Thoracic aorta (tissue), 2 donors: ENCODE results near the gene SEMA4D. TPM values are rescaled to one million over a fixed set of nuclear protein-coding genes. Genes with fewer than 3 reads are reported as not detected.

Source experiments
- ATAC-seq: fragments of 150-250 bp; one replicate; pipeline ENCODE4 v1.8.0; 2017; ENCODE audit warnings: low read depth; ENCODE audit not compliant: insufficient number of reproducible peaks, low FRiP score
- DNase-seq: peaks from one replicate; pipeline ENCODE4 v3.0.0-alpha.2; 2020; ENCODE audit warnings: low spot score
- H3K27ac ChIP-seq, 2 donors: fragments of 200-600 bp; sonication (generic); 1 replicate in 1 of 2; 2 replicates in 1 of 2; pipeline ENCODE4 v1.5.1; 2016; ENCODE audit warnings: mild to moderate bottlenecking in 2 of 2, moderate library complexity in 2 of 2
- H3K27me3 ChIP-seq: fragments of 200-600 bp; sonication (generic); replicated peaks from 2 replicates; pipeline ENCODE4 v1.6.0; 2016; ENCODE audit warnings: mild to moderate bottlenecking; ENCODE audit not compliant: insufficient read depth
- H3K36me3 ChIP-seq: fragments of 200-600 bp; sonication (generic); one replicate; pipeline ENCODE4 v1.5.1; 2016
- H3K4me1 ChIP-seq, 2 donors: fragments of 200-600 bp; sonication (generic); 1 replicate in 1 of 2; 2 replicates in 1 of 2; pipeline versions ENCODE4 v1.5.1 to v1.6.0; 2016; ENCODE audit warnings: low read depth in 2 of 2, mild to moderate bottlenecking in 1 of 2; ENCODE audit not compliant: control insufficient read depth in 1 of 2
- H3K4me3 ChIP-seq: fragments of 200-600 bp; sonication (generic); 2 replicates; pipeline ENCODE4 v1.5.1; 2016; ENCODE audit warnings: mild to moderate bottlenecking
- H3K9me3 ChIP-seq: fragments of 200-600 bp; sonication (generic); 2 replicates; pipeline ENCODE4 v1.5.1; 2016
- CTCF ChIP-seq: fragments of 200-600 bp; sonication (generic); IDR thresholded peaks from one replicate; pipeline ENCODE4 v1.5.1; 2019; ENCODE audit warnings: antibody characterized with exemption
- total RNA-seq, 2 donors: library from RNA; depleted of rRNA; stranded (reverse); fragments of >200 nt; gene quantifications; one replicate each; pipeline versions ENCODE4 v1.1.0 to v1.2.3, GENCODE V29; 2016

Gene SEMA4D
- total RNA-seq, 2 donors from 2014 or later, result 16.9 to 20.2 TPM

GRCh38 chr9:89444925-89445765 is 52.8 kb downstream of the SEMA4D start:
- ATAC-seq, result no peak
- no peaks in the 10 kb centered on the region for H3K27me3 ChIP-seq
- no peak overlapping the region for H3K27ac ChIP-seq
- no peaks in the 10 kb centered on the region for H3K36me3 ChIP-seq
- no peak for TF ChIP-seq CTCF
- H3K4me3 ChIP-seq, result no peak overlapping the region
- no peaks in the 10 kb centered on the region for H3K9me3 ChIP-seq
- DNase-seq, result no peak
- H3K4me1 ChIP-seq, result peaks cover 0 to 4% of the 10 kb centered on the region in 2 donors

GRCh38 chr9:89444274-89444673 is 53.6 kb downstream of the SEMA4D start:
- Histone ChIP-seq H3K4me3 (no peak overlapping the region), H3K27ac (no peak overlapping the region), H3K4me1 (peaks cover 0 to 4% of the 10 kb centered on the region in 2 donors), H3K27me3 (no peaks in the 10 kb centered on the region), H3K36me3 (no peaks in the 10 kb centered on the region), H3K9me3 (no peaks in the 10 kb centered on the region)
- ATAC-seq (no peak), DNase-seq (no peak)
- no peak for TF ChIP-seq CTCF

GRCh38 chr9:89442981-89443814 is 54.7 kb downstream of the SEMA4D start:
- Histone ChIP-seq H3K4me1 (peaks cover 0 to 4% of the 10 kb centered on the region in 2 donors), H3K9me3 (no peaks in the 10 kb centered on the region), H3K4me3 (no peak overlapping the region), H3K27ac (no peak overlapping the region), H3K27me3 (no peaks in the 10 kb centered on the region), H3K36me3 (no peaks in the 10 kb centered on the region)
- no peak for TF ChIP-seq CTCF
- ATAC-seq (no peak), DNase-seq (no peak)

- TF ChIP-seq CTCF, result no peak
- DNase-seq, result no peak
- no peak for ATAC-seq
Measured at GRCh38 chr9:89442501-89442978, 55.4 kb downstream of the SEMA4D start.

GRCh38 chr9:89441986-89442385 is 55.9 kb downstream of the SEMA4D start:
- no peak for TF ChIP-seq CTCF
- no peak for DNase-seq
- Histone ChIP-seq H3K36me3 (no peaks in the 10 kb centered on the region), H3K27me3 (no peaks in the 10 kb centered on the region), H3K9me3 (no peaks in the 10 kb centered on the region), H3K4me1 (peaks cover 0 to 4% of the 10 kb centered on the region in 2 donors), H3K27ac (no peak overlapping the region), H3K4me3 (no peak overlapping the region)
- no peak for ATAC-seq

More at GRCh38 chr9:89442501-89442978, 55.4 kb downstream of the SEMA4D start:
- Histone ChIP-seq H3K4me3 (no peak overlapping the region), H3K36me3 (no peaks in the 10 kb centered on the region), H3K9me3 (no peaks in the 10 kb centered on the region), H3K27me3 (no peaks in the 10 kb centered on the region), H3K4me1 (peaks cover 0 to 4% of the 10 kb centered on the region in 2 donors), H3K27ac (no peak overlapping the region)
